HPDE6-E6E7 (cell line): Measurements from ENCODE around the gene UNKL.
A peak's percentile ranks its signal among the peaks of the same experiment; 100 is the strongest.

Source experiments
- DNase-seq: peaks from one replicate; pipeline ENCODE4 v3.0.0; 2011; ENCODE audit warnings: missing footprints; ENCODE audit errors: extremely low spot score

Gene UNKL

GRCh38 chr16:1351582-1352362, 62.7 kb downstream of the UNKL start, which contains the start of the genes GNPTG and TSR3:
Gene GNPTG (plus strand): TSS chr16:1351931. CDS start chr16:1351966, 35 bp downstream.
Gene TSR3 (minus strand): TSS chr16:1351878. CDS start chr16:1351804, 74 bp downstream.
- peak; percentile 77 for DNase-seq

GRCh38 chr16:1351215-1351581, 63.3 kb downstream of the UNKL start:
- no peak for DNase-seq

GRCh38 chr16:1350691-1351090, 63.8 kb downstream of the UNKL start:
- no peak for DNase-seq

GRCh38 chr16:1349951-1350350, 64.6 kb downstream of the UNKL start:
- no peak for DNase-seq

- DNase-seq = no peak
These were observed 65.2 kb downstream of the UNKL start for GRCh38 chr16:1349351-1349750.

GRCh38 chr16:1348926-1349325, 65.6 kb downstream of the UNKL start:
- no peak for DNase-seq

- DNase-seq = no peak
These were observed 66.1 kb downstream of the UNKL start for GRCh38 chr16:1348441-1348840.

GRCh38 chr16:1347962-1348361, 66.5 kb downstream of the UNKL start:
- no peak for DNase-seq

- DNase-seq = no peak
These were observed 67.1 kb downstream of the UNKL start for GRCh38 chr16:1347286-1347855.

- no peak for DNase-seq
These were observed 67.8 kb downstream of the UNKL start for GRCh38 chr16:1346422-1347285.

- DNase-seq = no peak
These were observed 68.7 kb downstream of the UNKL start for GRCh38 chr16:1345651-1346421.

GRCh38 chr16:1345087-1345486, 69.4 kb downstream of the UNKL start:
- DNase-seq = no peak

- DNase-seq = no peak
These were observed 70.0 kb downstream of the UNKL start for GRCh38 chr16:1344499-1344898.

GRCh38 chr16:1343428-1344242, 70.9 kb downstream of the UNKL start:
- peak; percentile 19 for DNase-seq

- DNase-seq = peak; percentile 99
These were observed 71.7 kb downstream of the UNKL start for GRCh38 chr16:1342526-1343427.

GRCh38 chr16:1341495-1342420, 72.7 kb downstream of the UNKL start:
- DNase-seq = no peak

- no peak for DNase-seq
These were observed 73.6 kb downstream of the UNKL start for GRCh38 chr16:1340730-1341494.
